ENCODE data around the gene TRAPPC3L. TPM values are rescaled to one million over a fixed set of nuclear protein-coding genes. Genes with fewer than 3 reads are reported as not detected.

The TRAPPC3L gene
- total RNA-seq, 8 experiments from 2014 or later: 0.09 to 0.36 (median 0.23) TPM; not detected in 4

- H3K27ac ChIP-seq: no peak overlapping the region
- WGBS, 10 experiments: 0 to 100% (median 77%) methylated on average over 1 of the region's 1 CpG
- H3K4me3 ChIP-seq: no peak overlapping the region
- in situ Hi-C loops (cut with MboI; ENCODE audit: low pct_unique_long_range_greater_than_20kb in 2 of 9, low sequenced_read_pairs in 9 of 9, unreplicated experiment in 9 of 9): loop anchor here in 4 of 9 experiments (25.0 kb wide), 2 partner anchors 269 to 294 kb away; partner anchors contain the start of genes TSPYL1 (in 3 of the 4) and TSPYL4 (in 1 of the 4)
- no peak for ATAC-seq (replicated peaks in 6 of 8)
- peaks cover 0 to 6% of the 10 kb centered on the region in 2 donors for H3K4me1 ChIP-seq (replicated peaks in 1 of 2)
Observed at GRCh38 chr6:116556065-116556464, 10.6 kb upstream of the TRAPPC3L start.

- H3K4me1 ChIP-seq (replicated peaks in 1 of 2): peaks cover 0 to 6% of the 10 kb centered on the region in 2 donors
- in situ Hi-C loops (cut with MboI; ENCODE audit: low pct_unique_long_range_greater_than_20kb in 2 of 9, low sequenced_read_pairs in 9 of 9, unreplicated experiment in 9 of 9): loop anchor here in 4 of 9 experiments (25.0 kb wide), 2 partner anchors 266 to 291 kb away; partner anchors contain the start of genes TSPYL1 (in 3 of the 4) and TSPYL4 (in 1 of the 4)
- no peak within 1 kb of the TSS for H3K27ac ChIP-seq
- no peak within 1 kb of the TSS for H3K4me3 ChIP-seq
- ATAC-seq (replicated peaks in 6 of 8): no peak
Observed at GRCh38 chr6:116553451-116553850, 8.0 kb upstream of the TRAPPC3L start, which contains the start of gene CALHM4. Gene CALHM4 (plus strand): TSS chr6:116553751. CDS start chr6:116553794, 43 bp downstream.

- 0 to 69% (median 35%) methylated on average over 1 to 4 of the region's 4 CpGs; no CpG with 5 or more reads in 1 of the 10 experiments for WGBS, 10 experiments
- in situ Hi-C loops (cut with MboI; ENCODE audit: low pct_unique_long_range_greater_than_20kb in 2 of 9, low sequenced_read_pairs in 9 of 9, unreplicated experiment in 9 of 9): loop anchor here in 4 of 9 experiments (25.0 kb wide), 2 partner anchors 263 to 288 kb away; partner anchors contain the start of genes TSPYL1 (in 3 of the 4) and TSPYL4 (in 1 of the 4)
- Histone ChIP-seq H3K27ac (no peak overlapping the region), H3K4me3 (no peak overlapping the region), H3K4me1 (replicated peaks in 1 of 2) (peaks cover 0 to 6% of the 10 kb centered on the region in 2 donors)
- no peak for ATAC-seq (replicated peaks in 6 of 8)
Observed at GRCh38 chr6:116550796-116551195, 5.3 kb upstream of the TRAPPC3L start.

GRCh38 chr6:116547358-116547757, 1.9 kb upstream of the TRAPPC3L start:
- peaks cover 4 to 12% of the 10 kb centered on the region in 2 donors for H3K4me1 ChIP-seq (replicated peaks in 1 of 2)
- WGBS, 10 experiments: 18 to 100% (median 80%) methylated on average over 1 to 6 of the region's 6 CpGs; no CpG with 5 or more reads in 4 of the 10 experiments
- in situ Hi-C loops (cut with MboI; ENCODE audit: low pct_unique_long_range_greater_than_20kb in 2 of 9, low sequenced_read_pairs in 9 of 9, unreplicated experiment in 9 of 9): loop anchor here in 3 of 9 experiments (25.0 kb wide), 2 partner anchors 260 to 285 kb away; partner anchors contain the start of genes TSPYL1 (in 2 of the 3) and TSPYL4 (in 1 of the 3)
- no peak overlapping the region for H3K27ac ChIP-seq
- no peak for ATAC-seq (replicated peaks in 6 of 8)
- no peak overlapping the region for H3K4me3 ChIP-seq

GRCh38 chr6:116543149-116543548, 2.3 kb downstream of the TRAPPC3L start:
- H3K27ac ChIP-seq: no peak overlapping the region
- peaks cover 4 to 13% of the 10 kb centered on the region in 2 donors for H3K4me1 ChIP-seq (replicated peaks in 1 of 2)
- no peak for ATAC-seq (replicated peaks in 6 of 8)
- no peak overlapping the region for H3K4me3 ChIP-seq
- in situ Hi-C loops (cut with MboI; ENCODE audit: low pct_unique_long_range_greater_than_20kb in 2 of 9, low sequenced_read_pairs in 9 of 9, unreplicated experiment in 9 of 9): loop anchor here in 3 of 9 experiments (25.0 kb wide), 2 partner anchors 256 to 281 kb away; partner anchors contain the start of genes TSPYL1 (in 2 of the 3) and TSPYL4 (in 1 of the 3)

- no peak overlapping the region for H3K27ac ChIP-seq
- peaks cover 4 to 13% of the 10 kb centered on the region in 2 donors for H3K4me1 ChIP-seq (replicated peaks in 1 of 2)
- H3K4me3 ChIP-seq: no peak overlapping the region
- in situ Hi-C loops (cut with MboI; ENCODE audit: low pct_unique_long_range_greater_than_20kb in 2 of 9, low sequenced_read_pairs in 9 of 9, unreplicated experiment in 9 of 9): loop anchor here in 3 of 9 experiments (25.0 kb wide), 2 partner anchors 255 to 280 kb away; partner anchors contain the start of genes TSPYL1 (in 2 of the 3) and TSPYL4 (in 1 of the 3)
- ATAC-seq (replicated peaks in 6 of 8): no peak
Observed at GRCh38 chr6:116542426-116542825, 3.1 kb downstream of the TRAPPC3L start.

GRCh38 chr6:116536216-116536621, 9.3 kb downstream of the TRAPPC3L start:
- Histone ChIP-seq H3K4me3 (no peak overlapping the region), H3K4me1 (replicated peaks in 1 of 2) (no peaks in the 10 kb centered on the region), H3K27ac (no peak overlapping the region)
- ATAC-seq (replicated peaks in 6 of 8): peak in 4 of 8 experiments; percentile 19 to 71 (median 68)
- 0 to 32% (median 7%) methylated on average over 1 to 4 of the region's 4 CpGs; no CpG with 5 or more reads in 2 of the 10 experiments for WGBS, 10 experiments
- in situ Hi-C loops (cut with MboI; ENCODE audit: low pct_unique_long_range_greater_than_20kb in 2 of 9, low sequenced_read_pairs in 9 of 9, unreplicated experiment in 9 of 9): loop anchor here in 3 of 9 experiments (25.0 kb wide), 2 partner anchors 249 to 274 kb away; partner anchors contain the start of genes TSPYL1 (in 2 of the 3) and TSPYL4 (in 1 of the 3)

- Histone ChIP-seq H3K4me1 (replicated peaks in 1 of 2) (peaks cover under 1 to 2% of the 10 kb centered on the region in 2 donors), H3K27ac (no peak overlapping the region), H3K4me3 (no peak overlapping the region)
- in situ Hi-C loops (cut with MboI; ENCODE audit: low pct_unique_long_range_greater_than_20kb in 2 of 9, low sequenced_read_pairs in 9 of 9, unreplicated experiment in 9 of 9): loop anchor here in 3 of 9 experiments (25.0 kb wide), 2 partner anchors 248 to 273 kb away; partner anchors contain the start of genes TSPYL1 (in 2 of the 3) and TSPYL4 (in 1 of the 3)
- no peak for ATAC-seq (replicated peaks in 6 of 8)
Observed at GRCh38 chr6:116535109-116535508, 10.4 kb downstream of the TRAPPC3L start.

- in situ Hi-C loops (cut with MboI; ENCODE audit: low pct_unique_long_range_greater_than_20kb in 2 of 9, low sequenced_read_pairs in 9 of 9, unreplicated experiment in 9 of 9): loop anchor here in 3 of 9 experiments (25.0 kb wide), 2 partner anchors 246 to 271 kb away; partner anchors contain the start of genes TSPYL1 (in 2 of the 3) and TSPYL4 (in 1 of the 3)
- 17 to 65% (median 58%) methylated on average over 1 to 9 of the region's 9 CpGs for WGBS, 10 experiments
- no peak for ATAC-seq (replicated peaks in 6 of 8)
- Histone ChIP-seq H3K4me3 (no peak overlapping the region), H3K4me1 (replicated peaks in 1 of 2) (peaks cover 2 to 3% of the 10 kb centered on the region in 2 donors), H3K27ac (no peak overlapping the region)
Observed at GRCh38 chr6:116533233-116533957, 12.1 kb downstream of the TRAPPC3L start.

GRCh38 chr6:116531675-116532570, 13.6 kb downstream of the TRAPPC3L start:
- Histone ChIP-seq H3K4me1 (replicated peaks in 1 of 2) (peaks cover 2 to 3% of the 10 kb centered on the region in 2 donors), H3K27ac (no peak overlapping the region), H3K4me3 (no peak overlapping the region)
- ATAC-seq (replicated peaks in 6 of 8): peak; percentile 50 to 83 (median 66)
- in situ Hi-C loops (cut with MboI; ENCODE audit: low pct_unique_long_range_greater_than_20kb in 2 of 9, low sequenced_read_pairs in 9 of 9, unreplicated experiment in 9 of 9): loop anchor here in 3 of 9 experiments (25.0 kb wide), 2 partner anchors 245 to 270 kb away; partner anchors contain the start of genes TSPYL1 (in 2 of the 3) and TSPYL4 (in 1 of the 3)
- WGBS, 10 experiments: 39 to 100% (median 89%) methylated on average over 1 to 11 of the region's 12 CpGs

GRCh38 chr6:116530436-116530835, 15.0 kb downstream of the TRAPPC3L start:
- in situ Hi-C loops (cut with MboI; ENCODE audit: low pct_unique_long_range_greater_than_20kb in 2 of 9, low sequenced_read_pairs in 9 of 9, unreplicated experiment in 9 of 9): loop anchor here in 3 of 9 experiments (25.0 kb wide), 2 partner anchors 243 to 268 kb away; partner anchors contain the start of genes TSPYL1 (in 2 of the 3) and TSPYL4 (in 1 of the 3)
- ATAC-seq (replicated peaks in 6 of 8): peak in 4 of 8 experiments; percentile 22 to 65 (median 34)
- Histone ChIP-seq H3K27ac (no peak overlapping the region), H3K4me1 (replicated peaks in 1 of 2) (peaks cover 2 to 3% of the 10 kb centered on the region in 2 donors), H3K4me3 (no peak overlapping the region)
- 0 to 60% (median 38%) methylated on average over 1 to 2 of the region's 2 CpGs; no CpG with 5 or more reads in 2 of the 10 experiments for WGBS, 10 experiments
